Stimulated activated naive B cell treated with anti-CD40 and anti-IgM and Interleukin-4, amounts not matched to agents 10 μg/mL and 1 μg/mL and 100 μg/mL, for 72 hours (primary cell): ENCODE measurements around the gene P3H1.
A peak's percentile ranks its signal among the peaks of the same experiment; 100 is the strongest.
"Not testable (repeated sequence)": the region's sequence is repeated elsewhere in the genome, so short reads cannot be mapped to it uniquely, and the experiment has no call there.

Source experiments
- ATAC-seq, 2 donors: fragments of 150-1000 bp; cut with Tn5 transposase; replicated peaks; 2 replicates each; pipeline ENCODE4 v1.10.0; 2021; ENCODE audit warnings: moderate library complexity in 1 of 2
- DNase-seq: peaks from one replicate; pipeline ENCODE4 v3.0.0; 2021
- H3K27ac Mint-ChIP-seq: one replicate; pipeline ENCODE4 v1.8.0; 2022; ENCODE audit warnings: mild to moderate bottlenecking, mixed read lengths
- H3K27me3 Mint-ChIP-seq, 2 donors: one replicate each; pipeline ENCODE4 v1.8.0; 2022; ENCODE audit warnings: mixed read lengths in 2 of 2
- H3K36me3 Mint-ChIP-seq, 2 donors: one replicate each; pipeline ENCODE4 v1.8.0; 2022; ENCODE audit warnings: mixed read lengths in 2 of 2, mild to moderate bottlenecking in 1 of 2
- H3K4me1 Mint-ChIP-seq, 2 donors: one replicate each; pipeline ENCODE4 v1.8.0; 2022; ENCODE audit warnings: mixed read lengths in 2 of 2, mild to moderate bottlenecking in 1 of 2
- H3K4me3 Mint-ChIP-seq, 2 donors: one replicate each; pipeline ENCODE4 v1.8.0; 2022; ENCODE audit warnings: mild to moderate bottlenecking in 2 of 2, mixed read lengths in 2 of 2, moderate library complexity in 1 of 2
- H3K9me3 Mint-ChIP-seq, 2 donors: one replicate each; pipeline ENCODE4 v1.8.0; 2022; ENCODE audit warnings: mixed read lengths in 2 of 2, mild to moderate bottlenecking in 1 of 2

P3H1 gene

DNA sequence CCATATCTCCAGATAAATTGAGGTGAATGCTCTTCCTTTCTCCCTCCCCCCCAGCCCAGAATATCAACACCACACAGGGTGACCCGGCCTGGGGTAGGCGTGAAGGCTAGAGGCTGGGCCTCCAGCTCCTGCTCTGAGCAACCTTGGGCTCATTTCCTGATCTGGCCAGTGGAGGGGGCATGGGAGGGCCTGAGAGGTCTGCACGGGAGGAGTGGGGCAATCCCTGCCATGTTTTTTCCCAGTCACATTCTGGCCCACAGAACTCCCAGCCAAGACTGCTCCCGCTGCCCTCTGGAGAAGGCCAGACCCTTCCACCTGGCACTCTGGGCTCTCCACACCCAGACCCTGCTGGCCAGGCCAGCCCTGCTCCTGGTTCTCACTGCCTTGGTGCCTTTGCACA lies 30.7 kb downstream of the P3H1 start:
- Mint-ChIP-seq H3K27me3 (no peaks in the 10 kb centered on the region), H3K4me3 (no peak overlapping the region), H3K4me1 (peaks cover 11 to 23% of the 10 kb centered on the region in 2 donors), H3K9me3 (no peaks in the 10 kb centered on the region), H3K27ac (peak overlapping the region; percentile 70), H3K36me3 (no peaks in the 10 kb centered on the region)
- ATAC-seq = peak; percentile 29 to 38
- no peak for DNase-seq

DNA sequence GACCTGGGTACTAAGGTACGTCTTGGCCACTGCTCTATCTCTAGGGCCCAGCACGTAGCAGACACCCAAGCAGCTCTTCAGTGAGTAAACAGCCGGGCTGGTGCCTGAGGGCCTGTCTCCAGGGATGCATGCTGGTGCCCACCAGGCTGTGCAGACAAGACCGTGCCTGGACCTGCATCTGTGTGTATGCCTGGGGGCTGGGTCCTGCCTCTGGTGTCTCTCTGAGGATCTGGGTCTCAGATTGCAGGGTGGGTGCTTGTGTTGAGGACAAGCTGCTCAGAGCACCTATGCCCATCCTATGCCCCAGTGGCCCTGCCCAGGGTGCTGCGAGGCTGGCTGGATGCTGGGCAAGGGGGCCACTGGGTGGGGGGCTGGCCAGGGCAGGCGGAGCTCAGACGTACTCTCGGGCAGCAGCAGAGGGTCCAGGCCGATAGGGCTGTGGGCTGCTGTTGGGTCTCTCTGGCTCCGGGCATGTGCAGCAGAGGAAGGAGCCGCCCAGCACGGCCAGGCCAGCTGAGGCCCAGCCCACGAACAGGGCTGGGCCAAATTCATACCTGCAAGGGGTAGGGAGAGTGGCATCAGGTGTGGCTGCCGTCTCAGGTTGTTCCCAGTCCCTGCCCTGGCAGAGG lies 31.2 kb downstream of the P3H1 start:
- no peak for DNase-seq
- no peaks in the 10 kb centered on the region for H3K36me3 Mint-ChIP-seq
- H3K9me3 Mint-ChIP-seq = no peaks in the 10 kb centered on the region
- H3K27ac Mint-ChIP-seq = peak overlapping the region; percentile 70
- no peak overlapping the region for H3K4me3 Mint-ChIP-seq
- peaks cover 14 to 25% of the 10 kb centered on the region in 2 donors for H3K4me1 Mint-ChIP-seq
- H3K27me3 Mint-ChIP-seq = no peaks in the 10 kb centered on the region
- no peak for ATAC-seq

DNA sequence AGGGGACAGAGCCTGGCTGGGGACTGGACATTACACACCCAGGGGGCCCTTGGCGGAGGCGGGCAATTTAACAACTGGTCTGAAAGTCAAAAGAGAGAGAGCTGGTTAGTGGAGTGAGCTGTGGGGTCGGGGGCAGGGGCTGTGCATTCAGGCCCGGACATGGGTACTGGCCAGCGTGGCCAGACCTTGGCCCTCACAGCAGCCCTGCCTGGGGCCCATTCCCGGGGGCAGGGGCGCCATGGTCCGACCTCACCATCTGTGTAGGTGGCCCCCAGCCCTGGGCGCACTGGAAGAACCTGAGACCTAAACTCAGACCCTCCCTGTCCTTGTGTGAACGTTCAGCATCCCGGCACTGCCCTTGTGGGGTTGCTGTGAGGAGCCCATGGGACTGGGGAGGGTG lies 31.8 kb downstream of the P3H1 start:
- Mint-ChIP-seq H3K4me3 (no peak overlapping the region), H3K27me3 (no peaks in the 10 kb centered on the region), H3K36me3 (no peaks in the 10 kb centered on the region), H3K9me3 (no peaks in the 10 kb centered on the region), H3K4me1 (peaks cover 14 to 25% of the 10 kb centered on the region in 2 donors), H3K27ac (no peak overlapping the region)
- no peak for ATAC-seq
- DNase-seq = no peak

DNA sequence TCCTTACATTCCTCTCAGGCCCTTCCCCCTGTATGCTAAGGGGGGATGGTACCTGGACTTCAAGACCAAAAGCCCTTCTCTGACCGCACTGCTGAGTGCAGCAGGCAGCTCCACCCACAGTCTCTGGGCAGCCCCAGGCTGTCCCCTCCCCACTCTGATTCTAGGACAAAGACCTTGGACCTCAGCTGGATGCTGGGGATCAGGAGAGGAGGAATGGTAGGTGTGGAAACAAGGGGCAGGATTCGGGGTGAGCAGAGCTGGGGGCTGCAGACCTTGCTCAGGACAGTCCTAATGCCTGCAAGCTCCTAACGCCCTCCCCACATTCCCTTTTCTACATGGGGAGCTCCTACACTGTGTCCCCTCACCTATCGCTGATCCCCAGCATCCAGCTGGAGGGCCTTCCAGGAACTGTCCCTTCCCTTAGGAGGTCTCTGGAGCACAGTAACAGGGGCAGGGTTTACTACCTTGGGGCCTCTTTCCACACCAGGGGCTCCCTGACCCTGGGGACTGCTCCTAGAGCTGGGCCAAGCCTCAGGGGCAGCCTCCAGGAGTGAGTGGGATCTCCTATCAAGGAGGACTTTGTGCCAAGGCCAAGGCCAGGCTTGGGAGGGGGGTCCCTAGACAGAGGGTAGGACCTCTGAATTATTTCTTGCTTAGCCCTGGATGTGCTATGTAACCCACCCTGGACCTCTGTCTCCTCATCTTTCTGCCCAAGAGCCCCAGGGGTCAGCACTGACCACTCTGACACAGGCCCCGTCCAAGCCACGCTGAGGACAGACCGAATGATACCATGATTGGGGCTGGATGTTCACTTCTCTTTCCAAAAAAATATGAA lies 32.4 kb downstream of the P3H1 start:
- H3K4me3 Mint-ChIP-seq = no peak overlapping the region
- DNase-seq (no peak), ATAC-seq (no peak)
- H3K9me3 Mint-ChIP-seq = no peaks in the 10 kb centered on the region
- H3K27ac Mint-ChIP-seq = no peak overlapping the region
- H3K27me3 Mint-ChIP-seq = no peaks in the 10 kb centered on the region
- H3K4me1 Mint-ChIP-seq = peaks cover 14 to 25% of the 10 kb centered on the region in 2 donors
- no peaks in the 10 kb centered on the region for H3K36me3 Mint-ChIP-seq

DNA sequence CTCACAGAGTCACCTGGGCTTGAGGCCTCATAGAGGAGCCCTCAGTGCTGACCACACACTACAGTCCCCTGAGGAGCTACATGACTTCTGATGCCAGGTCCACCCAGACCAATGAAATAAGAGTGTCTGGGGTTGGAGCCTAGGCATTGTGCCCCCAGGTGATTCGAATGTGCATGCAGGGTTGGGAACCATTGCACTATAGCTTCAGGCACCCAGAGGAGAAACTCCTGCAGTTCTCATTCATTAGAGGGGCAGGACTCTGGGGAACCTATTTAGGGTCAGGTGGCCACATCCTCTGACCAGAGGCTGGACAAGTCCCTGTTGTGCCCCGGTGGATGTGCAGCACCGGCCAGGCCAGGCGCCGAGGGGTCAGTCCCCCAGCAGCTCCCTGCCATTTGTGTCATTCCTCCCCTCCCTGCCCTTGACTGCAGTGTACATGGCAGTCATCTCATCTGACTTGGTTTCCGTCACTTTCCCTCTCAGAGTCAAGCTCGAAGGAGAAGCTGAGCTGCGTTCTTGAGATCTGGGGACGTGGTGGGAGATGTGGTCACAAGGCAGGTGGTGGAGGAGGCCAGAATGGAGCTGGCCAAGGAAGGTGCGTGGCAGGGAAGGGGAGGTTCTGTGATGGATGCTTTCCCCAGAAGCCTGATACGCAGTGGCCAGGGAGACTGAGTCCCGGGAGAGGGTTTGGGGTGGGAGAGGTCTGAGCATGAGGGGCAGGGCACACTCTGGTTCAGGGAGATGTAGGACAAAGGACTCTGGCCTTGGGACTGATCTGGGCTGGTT lies 33.2 kb downstream of the P3H1 start:
- ATAC-seq (no peak), DNase-seq (no peak)
- Mint-ChIP-seq H3K27me3 (no peaks in the 10 kb centered on the region), H3K27ac (no peak overlapping the region), H3K4me1 (peaks cover 14 to 25% of the 10 kb centered on the region in 2 donors), H3K9me3 (no peaks in the 10 kb centered on the region), H3K36me3 (no peaks in the 10 kb centered on the region), H3K4me3 (no peak overlapping the region)

DNA sequence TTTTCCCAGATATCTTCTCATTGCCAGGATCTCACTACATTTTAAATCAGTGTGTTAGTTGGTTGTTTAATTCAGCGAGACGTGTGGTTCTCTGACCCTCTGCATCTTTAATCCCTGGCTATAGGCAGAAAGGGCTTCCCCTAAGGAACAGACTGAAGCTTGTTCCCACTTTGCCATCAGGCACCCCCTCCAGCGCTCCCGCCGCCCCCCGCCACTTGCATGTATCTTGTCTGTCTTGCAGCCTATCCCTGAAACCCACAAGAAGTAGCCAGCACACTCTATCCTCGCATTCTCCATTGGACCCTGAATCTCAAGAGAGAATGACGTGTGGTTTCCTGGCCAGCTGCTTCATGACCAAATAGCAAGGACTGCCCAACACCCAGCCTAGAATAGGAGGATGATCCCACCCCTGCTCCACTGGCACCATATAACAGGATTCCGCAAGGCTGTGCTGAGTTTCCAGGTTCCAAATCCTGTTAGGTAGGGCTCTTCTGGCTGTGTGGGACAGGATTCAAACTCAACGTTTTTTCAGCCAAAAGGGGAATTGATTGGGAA lies 34.6 kb downstream of the P3H1 start:
- Mint-ChIP-seq H3K36me3 (no peaks in the 10 kb centered on the region), H3K27ac (peak overlapping the region; percentile 25), H3K4me1 (peaks cover 12 to 15% of the 10 kb centered on the region in 2 donors), H3K4me3 (no peak overlapping the region), H3K27me3 (no peaks in the 10 kb centered on the region), H3K9me3 (no peaks in the 10 kb centered on the region)
- DNase-seq (no peak), ATAC-seq (no peak)

DNA sequence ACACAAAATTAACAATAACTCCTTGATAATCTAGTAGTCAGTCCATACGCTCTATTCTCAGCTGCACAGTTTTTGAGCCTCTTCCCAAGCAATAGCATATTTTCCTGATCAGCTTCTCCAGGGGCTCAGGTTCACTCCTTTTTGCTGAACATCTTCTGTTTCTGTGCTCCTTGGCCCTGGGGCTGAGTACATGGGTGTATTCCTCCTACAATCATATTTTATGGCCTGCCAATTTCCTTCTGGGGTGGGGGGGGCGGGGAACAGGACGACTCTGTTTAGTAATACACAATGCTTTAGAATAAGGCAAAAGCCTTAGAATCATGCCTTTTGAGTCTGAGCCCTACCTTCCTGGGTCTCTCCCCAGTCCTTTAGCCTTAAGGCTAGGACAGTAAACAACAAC lies 35.2 kb downstream of the P3H1 start:
- ATAC-seq = no peak
- H3K27me3 Mint-ChIP-seq = no peaks in the 10 kb centered on the region
- DNase-seq = no peak
- peaks cover 8 to 9% of the 10 kb centered on the region in 2 donors for H3K4me1 Mint-ChIP-seq
- H3K9me3 Mint-ChIP-seq = no peaks in the 10 kb centered on the region
- no peak overlapping the region for H3K4me3 Mint-ChIP-seq
- no peak overlapping the region for H3K27ac Mint-ChIP-seq
- H3K36me3 Mint-ChIP-seq = no peaks in the 10 kb centered on the region

DNA sequence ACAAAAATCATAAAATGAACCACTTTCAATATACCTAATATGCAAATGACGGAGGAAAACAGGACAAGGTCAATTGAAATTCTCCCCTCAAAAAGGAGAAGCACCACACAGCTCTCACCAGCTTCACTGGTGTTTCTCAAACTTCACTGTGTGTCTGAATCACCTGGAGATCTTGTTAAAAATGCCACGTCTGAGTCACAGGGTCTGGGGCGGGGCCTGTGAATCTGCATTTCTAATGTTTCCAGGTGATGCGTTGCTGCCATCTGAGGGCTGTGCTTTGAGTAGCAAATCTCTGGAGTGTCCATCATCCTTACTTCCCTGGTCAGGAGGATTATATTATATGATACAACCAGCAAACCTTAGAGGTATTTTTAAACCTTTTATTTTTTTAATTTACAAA lies 35.8 kb downstream of the P3H1 start:
- no peaks in the 10 kb centered on the region for H3K27me3 Mint-ChIP-seq
- H3K4me1 Mint-ChIP-seq = peaks cover 3 to 7% of the 10 kb centered on the region in 2 donors
- DNase-seq (peak; percentile 14), ATAC-seq (peak; percentile 82)
- H3K9me3 Mint-ChIP-seq = no peaks in the 10 kb centered on the region
- no peak overlapping the region for H3K27ac Mint-ChIP-seq
- no peak overlapping the region for H3K4me3 Mint-ChIP-seq
- H3K36me3 Mint-ChIP-seq = no peaks in the 10 kb centered on the region

DNA sequence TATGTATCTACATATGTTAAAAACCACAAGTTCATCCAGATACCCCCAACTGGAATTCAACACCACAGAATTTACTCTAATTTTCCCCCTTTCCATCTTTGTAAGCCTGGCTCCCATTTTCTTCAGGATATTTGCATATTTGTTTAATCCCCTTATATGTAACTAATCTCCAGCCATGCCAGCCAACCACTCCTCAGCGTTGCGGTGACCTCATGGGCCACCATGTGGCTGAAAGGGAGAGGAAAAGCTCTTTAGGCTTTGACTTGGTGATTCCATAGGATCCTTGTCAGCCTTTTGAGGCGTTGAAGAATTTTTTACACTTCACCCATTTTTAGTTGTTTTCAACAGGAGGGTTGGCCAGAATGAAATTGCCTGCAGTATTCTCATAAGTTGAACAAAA lies 36.8 kb downstream of the P3H1 start:
- ATAC-seq (no peak), DNase-seq (no peak)
- H3K4me1 Mint-ChIP-seq = peaks cover 3 to 7% of the 10 kb centered on the region in 2 donors
- no peaks in the 10 kb centered on the region for H3K36me3 Mint-ChIP-seq
- no peak overlapping the region for H3K4me3 Mint-ChIP-seq
- no peaks in the 10 kb centered on the region for H3K9me3 Mint-ChIP-seq
- H3K27ac Mint-ChIP-seq = peak overlapping the region; percentile 15
- H3K27me3 Mint-ChIP-seq = no peaks in the 10 kb centered on the region

DNA sequence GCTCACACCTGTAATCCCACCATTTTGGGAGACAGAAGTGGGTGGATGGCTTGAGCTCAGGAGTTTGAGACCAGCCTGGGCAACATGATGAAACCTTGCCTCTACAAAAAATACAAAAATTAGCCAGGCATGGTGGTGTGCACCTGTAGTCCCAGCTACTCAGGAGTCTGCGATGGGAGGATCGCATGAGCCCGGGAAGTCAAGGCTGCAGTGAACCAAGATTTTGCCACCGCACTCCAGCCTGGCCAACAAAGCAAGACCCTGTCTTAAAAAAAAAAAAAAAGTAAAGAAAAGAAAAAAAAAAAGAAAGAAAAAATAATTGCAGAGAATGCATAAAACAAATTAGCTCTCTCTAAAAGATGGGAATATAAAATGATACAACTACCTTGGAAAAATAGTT lies 41.0 kb downstream of the P3H1 start:
- H3K27ac Mint-ChIP-seq, H3K36me3 Mint-ChIP-seq, H3K27me3 Mint-ChIP-seq, H3K9me3 Mint-ChIP-seq, H3K4me3 Mint-ChIP-seq, H3K4me1 Mint-ChIP-seq, DNase-seq, ATAC-seq: not testable (repeated sequence)

DNA sequence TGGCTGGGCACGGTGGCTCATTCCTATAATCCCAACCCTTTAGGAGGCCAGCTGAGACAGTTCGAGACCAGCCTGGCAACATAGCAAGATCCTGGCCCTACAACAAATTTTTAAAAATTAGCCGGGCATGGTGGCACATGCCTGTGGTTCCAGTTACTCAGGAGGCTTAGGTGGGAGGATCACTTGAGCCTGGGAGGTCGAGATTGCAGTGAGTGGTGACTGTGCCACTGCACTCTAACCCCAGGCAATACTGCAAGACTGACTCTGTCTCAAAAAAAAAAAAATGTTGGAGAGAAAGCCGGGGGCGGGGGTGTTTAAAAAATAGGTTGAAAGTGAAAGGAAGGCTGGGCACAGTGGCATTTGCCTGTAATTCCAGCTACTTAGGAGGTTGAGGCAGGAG lies 43.3 kb downstream of the P3H1 start:
- Mint-ChIP-seq H3K9me3 (no peaks in the 10 kb centered on the region), H3K4me1 (peaks cover 0 to 6% of the 10 kb centered on the region in 2 donors), H3K36me3 (peaks cover under 1 to 12% of the 10 kb centered on the region in 2 donors), H3K27ac (no peak overlapping the region), H3K4me3 (no peak overlapping the region), H3K27me3 (no peaks in the 10 kb centered on the region)
- DNase-seq = no peak
- ATAC-seq = no peak

DNA sequence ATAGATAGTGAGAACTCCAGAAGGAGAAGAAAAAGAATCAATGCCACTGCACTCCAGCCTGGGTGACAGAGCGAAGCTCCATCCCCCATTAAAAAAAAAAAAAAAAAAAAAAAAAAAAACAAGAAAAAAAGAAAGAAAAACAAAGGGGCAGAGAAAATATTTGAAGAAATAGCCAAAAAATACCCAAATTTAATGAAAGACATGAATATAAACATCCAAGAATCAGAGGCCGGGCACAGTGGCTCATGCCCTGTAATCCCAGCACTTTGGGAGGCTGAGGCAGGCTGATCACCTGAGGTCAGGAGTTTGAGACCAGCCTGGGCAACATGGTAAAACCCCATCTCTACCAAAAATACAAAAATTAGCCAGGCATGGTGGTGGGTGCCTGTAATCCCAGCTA lies 44.4 kb downstream of the P3H1 start:
- peaks cover 9 to 23% of the 10 kb centered on the region in 2 donors for H3K36me3 Mint-ChIP-seq
- not testable (repeated sequence) for H3K9me3 Mint-ChIP-seq, H3K4me1 Mint-ChIP-seq, H3K27ac Mint-ChIP-seq, H3K4me3 Mint-ChIP-seq, H3K27me3 Mint-ChIP-seq, DNase-seq, ATAC-seq

DNA sequence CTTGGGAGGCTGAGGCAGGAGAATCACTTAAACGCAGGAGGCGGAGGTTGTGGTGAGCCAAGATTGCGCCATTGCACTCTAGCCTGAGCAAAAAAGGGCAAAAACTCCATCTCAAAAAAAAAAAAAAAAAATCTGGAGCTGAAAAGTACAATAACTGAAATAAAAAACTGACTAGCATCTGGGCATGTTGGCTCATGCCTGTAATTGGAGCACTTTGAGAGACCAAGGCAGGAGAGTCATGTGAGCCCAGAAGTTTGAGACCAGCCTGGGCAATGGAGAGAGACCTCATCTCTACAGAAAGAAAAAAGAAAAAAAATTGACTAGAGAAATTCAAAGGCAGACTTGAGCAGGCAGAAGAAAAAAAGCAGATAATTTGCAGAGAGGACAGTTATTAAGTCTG lies 44.9 kb downstream of the P3H1 start:
- ATAC-seq (no peak), DNase-seq (no peak)
- Mint-ChIP-seq H3K27me3 (no peaks in the 10 kb centered on the region), H3K4me3 (no peak overlapping the region), H3K9me3 (no peaks in the 10 kb centered on the region), H3K36me3 (peaks cover 13 to 27% of the 10 kb centered on the region in 2 donors), H3K4me1 (peaks cover 2 to 6% of the 10 kb centered on the region in 2 donors), H3K27ac (peak overlapping the region; percentile 16)

DNA sequence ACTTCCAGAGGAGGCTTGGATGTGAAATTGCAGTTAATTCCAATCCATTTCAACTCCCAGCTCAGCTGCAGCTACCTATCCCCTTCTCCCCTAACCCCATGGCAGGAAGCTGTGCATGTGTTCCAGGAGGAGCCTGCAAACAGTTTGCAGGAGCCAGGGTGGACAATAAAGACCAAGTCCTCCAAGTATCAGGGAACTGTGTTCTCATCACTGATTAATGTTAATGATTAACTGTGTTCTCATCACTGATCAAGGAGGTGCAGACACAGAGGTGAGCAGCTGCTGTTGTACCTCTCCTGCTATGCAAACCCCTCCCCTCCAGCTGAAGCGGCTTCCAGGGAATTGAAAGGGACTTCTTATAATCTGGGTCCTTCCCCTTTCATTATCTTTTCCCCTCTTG lies 46.0 kb downstream of the P3H1 start:
- Mint-ChIP-seq H3K4me3 (no peak overlapping the region), H3K27me3 (no peaks in the 10 kb centered on the region), H3K9me3 (peaks cover 0 to 2% of the 10 kb centered on the region in 2 donors), H3K27ac (no peak overlapping the region), H3K4me1 (peaks cover 2 to 6% of the 10 kb centered on the region in 2 donors), H3K36me3 (peaks cover 22 to 36% of the 10 kb centered on the region in 2 donors)
- no peak for ATAC-seq
- DNase-seq = no peak
